SHP77 treated with DMSO at 0.1 percent for 48 hours (cell line): Measurements from ENCODE around the gene WDR49.
"Not testable (repeated sequence)": the region's sequence is repeated elsewhere in the genome, so short reads cannot be mapped to it uniquely, and the experiment has no call there.

Source experiments
- DNase-seq: peaks from one replicate; lab custom pipeline; 2025; lab: John Stamatoyannopoulos, UW

WDR49 gene

DNA sequence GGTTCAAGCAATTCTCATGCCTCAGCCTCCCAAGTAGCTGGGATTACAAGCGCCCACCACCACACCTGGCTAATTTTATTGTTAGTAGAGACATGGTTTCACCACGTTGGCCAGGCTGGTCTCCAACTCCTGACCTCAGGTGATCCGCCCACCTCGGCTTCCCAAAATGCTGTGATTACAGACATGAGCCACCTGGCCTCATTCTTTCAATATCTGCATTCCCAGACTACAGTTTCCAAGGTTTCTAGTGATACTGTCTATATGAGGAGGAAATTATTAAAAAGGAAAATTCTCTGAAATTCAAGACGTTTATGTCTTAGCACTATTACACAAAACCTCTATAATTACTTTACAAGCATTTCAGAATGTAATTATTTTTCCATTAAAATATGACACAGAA lies 39.5 kb downstream of the WDR49 start:
- not testable (repeated sequence) for DNase-seq

- no peak for DNase-seq
Measured at GRCh38 chr3:167611718-167612117, 42.0 kb downstream of the WDR49 start.

DNA sequence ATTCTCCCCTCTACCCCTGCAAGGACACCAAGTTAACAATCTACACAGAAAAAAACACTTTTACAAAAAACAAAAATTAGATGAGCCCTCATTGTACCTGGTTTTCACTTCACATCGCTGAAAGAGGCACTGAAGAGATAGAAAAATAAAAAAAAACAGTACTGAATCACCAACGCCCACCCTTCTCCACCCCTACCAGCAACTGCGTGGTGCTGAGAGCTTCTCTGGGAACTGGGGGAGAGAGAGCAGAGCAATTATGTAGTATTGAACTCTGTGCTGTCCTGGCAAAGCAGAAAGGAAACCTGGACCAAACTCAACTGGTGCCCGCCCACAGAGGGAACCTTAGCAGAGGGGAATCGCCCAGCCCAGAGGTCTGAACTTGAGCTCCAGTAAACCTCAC lies 44.6 kb downstream of the WDR49 start:
- DNase-seq = no peak

GRCh38 chr3:167606836-167607235 lies 46.9 kb downstream of the WDR49 start:
- no peak for DNase-seq

GRCh38 chr3:167605871-167606270 lies 47.9 kb downstream of the WDR49 start:
- no peak for DNase-seq

DNA sequence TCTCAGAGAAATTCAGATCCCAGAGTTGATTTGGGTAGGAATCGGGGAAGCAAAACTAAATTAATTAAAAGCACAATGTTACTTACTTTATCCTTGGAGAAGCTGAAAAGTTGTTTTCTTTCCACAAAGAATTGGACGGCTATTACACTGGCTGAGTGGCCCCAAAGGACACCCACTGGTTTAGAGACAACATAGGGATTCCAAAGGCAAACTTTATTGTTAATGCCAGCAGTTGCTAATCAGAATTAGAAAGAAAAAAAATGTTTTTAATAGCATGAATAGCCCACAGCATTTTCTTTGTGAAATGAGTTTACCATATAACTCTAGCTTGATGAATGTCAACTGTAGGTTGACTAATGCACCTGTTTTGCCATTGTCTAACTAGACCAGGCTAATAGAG lies 51.7 kb downstream of the WDR49 start:
- DNase-seq = no peak

GRCh38 chr3:167587651-167588050 lies 66.1 kb downstream of the WDR49 start:
- no peak for DNase-seq

GRCh38 chr3:167575000-167575600 lies 78.6 kb downstream of the WDR49 start:
- DNase-seq = no peak

GRCh38 chr3:167572991-167573390 lies 80.8 kb downstream of the WDR49 start:
- DNase-seq = no peak

- DNase-seq = no peak
Measured at GRCh38 chr3:167568634-167569033, 85.1 kb downstream of the WDR49 start.

DNA sequence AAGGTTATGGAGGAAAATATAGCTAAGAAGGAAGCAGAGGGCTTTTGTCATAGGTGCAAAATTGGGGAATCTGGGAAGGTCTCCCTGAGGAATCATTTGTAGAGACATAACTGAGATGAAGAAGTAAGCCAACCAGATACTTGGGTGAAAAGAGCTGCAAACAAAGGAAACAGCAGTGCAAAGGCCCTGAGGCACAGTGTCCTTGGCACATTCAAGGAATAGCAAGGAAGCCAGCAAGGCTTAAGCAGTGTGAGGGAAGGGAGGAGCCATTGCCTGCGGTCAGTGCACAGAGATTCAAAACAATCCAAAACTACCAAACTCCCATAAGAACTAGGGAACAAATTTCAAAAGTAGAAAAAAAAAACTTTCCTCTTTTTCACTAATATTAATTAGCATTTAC lies 88.3 kb downstream of the WDR49 start:
- no peak for DNase-seq

- no peak for DNase-seq
Measured at GRCh38 chr3:167564612-167565011, 89.1 kb downstream of the WDR49 start.

DNA sequence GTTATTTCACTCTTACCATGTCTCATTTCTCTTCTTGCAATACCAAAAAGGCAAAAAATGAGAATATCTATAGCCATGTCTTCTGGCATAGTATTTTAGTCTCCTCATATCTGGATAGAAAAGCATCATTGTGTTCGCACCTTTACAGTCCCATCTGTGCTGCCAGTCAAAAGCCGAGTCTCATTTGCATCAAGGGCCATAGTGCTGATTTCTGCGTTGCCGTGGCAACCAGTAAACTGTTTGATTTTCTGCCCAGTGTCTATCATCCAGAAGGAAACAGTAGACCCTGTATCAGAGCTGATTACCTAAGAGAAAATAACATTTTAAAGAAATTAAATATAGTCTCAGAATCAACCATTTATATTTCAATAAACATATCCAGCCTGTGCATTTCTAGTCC lies 93.8 kb downstream of the WDR49 start:
- no peak for DNase-seq

GRCh38 chr3:167554898-167555297 lies 98.8 kb downstream of the WDR49 start:
- DNase-seq = no peak

- DNase-seq = no peak
Measured at GRCh38 chr3:167538081-167538480, 115.7 kb downstream of the WDR49 start.

DNA sequence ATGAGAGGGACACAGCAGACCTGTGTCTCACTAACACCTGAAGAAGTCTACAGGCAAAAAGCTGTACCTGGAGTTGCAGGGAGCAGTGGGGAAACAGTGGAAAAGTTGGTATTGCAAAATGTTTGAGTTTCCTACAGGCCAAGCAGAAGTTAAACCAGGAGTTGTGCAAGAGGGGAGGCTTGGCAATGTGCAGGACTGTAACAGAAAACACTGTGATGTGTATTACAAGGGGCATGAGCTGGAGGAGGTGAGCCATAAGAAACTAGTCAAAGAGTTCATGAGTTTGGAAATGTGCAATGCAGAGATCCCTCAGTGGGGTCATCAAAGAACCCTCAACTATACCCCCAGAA lies 132.8 kb downstream of the WDR49 start:
- DNase-seq = no peak

GRCh38 chr3:167520266-167521005 lies 133.3 kb downstream of the WDR49 start:
- DNase-seq = no peak

DNA sequence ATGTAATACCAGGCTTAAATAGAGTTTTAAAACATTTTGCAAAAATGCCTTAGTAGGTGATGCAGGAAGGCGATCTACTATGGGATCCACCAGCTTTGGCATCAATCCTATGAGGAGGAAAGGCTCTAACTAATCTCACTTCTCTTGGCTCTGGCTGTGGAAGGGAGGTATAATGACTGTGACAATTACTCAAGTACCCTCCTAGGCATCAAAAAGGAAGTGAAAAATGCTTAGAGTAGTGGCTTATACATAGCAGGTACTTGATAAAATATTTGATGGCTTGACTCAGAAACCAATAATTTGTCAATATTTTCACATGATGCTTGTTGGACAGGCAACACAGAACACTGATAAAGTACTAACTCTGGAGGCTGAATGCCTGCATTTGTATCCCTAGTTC lies 145.8 kb downstream of the WDR49 start:
- DNase-seq = no peak

GRCh38 chr3:167502401-167502800 lies 151.3 kb downstream of the WDR49 start:
- DNase-seq = no peak

GRCh38 chr3:167501941-167502340 lies 151.8 kb downstream of the WDR49 start:
- no peak for DNase-seq

- no peak for DNase-seq
Measured at GRCh38 chr3:167497903-167498302, 155.8 kb downstream of the WDR49 start.

- DNase-seq = no peak
Measured at GRCh38 chr3:167493244-167493643, 160.5 kb downstream of the WDR49 start.

DNA sequence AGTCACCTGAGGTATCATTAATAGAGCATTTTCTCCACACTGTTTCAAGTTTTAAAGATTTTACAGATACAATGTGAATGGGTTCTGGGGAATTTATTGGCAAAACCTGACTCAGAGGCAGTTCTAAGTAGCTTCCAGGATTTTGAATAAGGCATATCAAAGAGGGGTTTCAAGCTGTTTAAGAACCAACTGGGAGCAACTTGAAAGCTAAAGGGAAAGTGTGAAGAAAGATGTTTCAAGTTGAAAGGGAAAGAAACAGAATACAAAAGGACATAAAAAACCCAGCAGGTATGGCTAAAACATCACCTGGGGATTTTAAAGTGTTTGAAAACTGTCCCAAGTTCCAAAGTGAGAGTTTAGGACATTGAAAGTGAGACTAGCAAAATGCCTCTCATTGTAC lies 162.1 kb downstream of the WDR49 start:
- DNase-seq = no peak

- DNase-seq = no peak
Measured at GRCh38 chr3:167489571-167489970, 164.2 kb downstream of the WDR49 start.
